WTC11 (cell line): ENCODE measurements around the gene RASEF. TPM values are rescaled to one million over a fixed set of nuclear protein-coding genes. Genes with fewer than 3 reads are reported as not detected.

ENCODE experiments used
- ATAC-seq: fragments of 200-7000 bp; cut with Tn5 transposase; 2 replicates; pipeline ENCODE4 v1.10.0; 2021; ENCODE audit warnings: mild to moderate bottlenecking, moderate library complexity
- CTCF ChIA-PET: fragments of 300-600 bp; sonication (Branson Sonifier 250); formaldehyde crosslinking; loops from one replicate; lab custom pipeline; 2021; ENCODE audit warnings: antibody characterized with exemption; lab: Charles Lee
- POLR2A ChIA-PET: fragments of 350-600 bp; sonication (Branson Sonifier 250); formaldehyde crosslinking; loops from one replicate; lab custom pipeline; 2021; ENCODE audit warnings: antibody characterized with exemption; lab: Charles Lee
- DNase-seq: peaks from one replicate; pipeline ENCODE4 v3.0.0; 2021; ENCODE audit warnings: low spot score
- H3K27ac Mint-ChIP-seq: 2 replicates; pipeline ENCODE4 v1.8.0; 2021; ENCODE audit warnings: mixed read lengths
- H3K27me3 Mint-ChIP-seq: 2 replicates; pipeline ENCODE4 v1.8.0; 2021; ENCODE audit warnings: low read depth, mild to moderate bottlenecking, moderate library complexity, mixed read lengths
- H3K36me3 Mint-ChIP-seq: 2 replicates; pipeline ENCODE4 v1.8.0; 2021; ENCODE audit warnings: mixed read lengths
- H3K4me1 Mint-ChIP-seq: 2 replicates; pipeline ENCODE4 v1.8.0; 2022; ENCODE audit warnings: mixed read lengths
- H3K4me3 Mint-ChIP-seq: 2 replicates; pipeline ENCODE4 v1.8.0; 2021; ENCODE audit warnings: mild to moderate bottlenecking, moderate library complexity, mixed read lengths
- H3K9me3 Mint-ChIP-seq: 2 replicates; pipeline ENCODE4 v1.8.0; 2021; ENCODE audit warnings: mixed read lengths
- CREM ChIP-seq: sonication (generic); formaldehyde crosslinking; IDR thresholded peaks from 2 replicates; pipeline ENCODE4 v1.8.1; 2022; ENCODE audit warnings: mild to moderate bottlenecking, missing genetic modification reagents, moderate library complexity
- IRF2 ChIP-seq: sonication (generic); formaldehyde crosslinking; IDR thresholded peaks from 2 replicates; pipeline ENCODE4 v1.8.0; 2022; ENCODE audit warnings: low read depth, missing genetic modification reagents, borderline replicate concordance
- NR1H2 ChIP-seq: sonication (generic); formaldehyde crosslinking; IDR thresholded peaks from 2 replicates; pipeline ENCODE4 v1.9.0; 2021; ENCODE audit warnings: mild to moderate bottlenecking, moderate library complexity, missing genetic modification reagents
- NR3C1 ChIP-seq: sonication (generic); formaldehyde crosslinking; conservative IDR thresholded peaks from 2 replicates; pipeline ENCODE4 v1.8.1; 2023; ENCODE audit warnings: low read depth, mild to moderate bottlenecking, missing genetic modification reagents
- SMAD4 ChIP-seq: sonication (generic); formaldehyde crosslinking; IDR thresholded peaks from 2 replicates; pipeline ENCODE4 v1.8.0; 2022; ENCODE audit warnings: mild to moderate bottlenecking, missing genetic modification reagents
- TEAD4 ChIP-seq: sonication (generic); formaldehyde crosslinking; IDR thresholded peaks from 2 replicates; pipeline ENCODE4 v1.8.0; 2022; ENCODE audit warnings: mild to moderate bottlenecking, missing genetic modification reagents
- total RNA-seq: library from RNA; stranded (reverse); gene quantifications from 3 replicates; pipeline ENCODE4 v1.2.3, GENCODE V29; 2021
- TF ChIP-seq, protein P1 (sequence below): sonication (generic); formaldehyde crosslinking; IDR thresholded peaks from 2 replicates; pipeline ENCODE4 v1.8.0; 2023; ENCODE audit warnings: missing genetic modification reagents
- TF ChIP-seq, protein P2 (sequence below): sonication (generic); formaldehyde crosslinking; IDR thresholded peaks from 2 replicates; pipeline ENCODE4 v1.8.0; 2023; ENCODE audit warnings: missing genetic modification reagents, mild to moderate bottlenecking, borderline replicate concordance
- TF ChIP-seq, protein P3 (sequence below): fragments of 200-600 bp; IDR thresholded peaks from 2 replicates; pipeline ENCODE4 v1.8.0; 2022; ENCODE audit warnings: antibody characterized with exemption
- TF ChIP-seq, protein P4 (sequence below): fragments of 250-450 bp; sonication (Bioruptor Pico); IDR thresholded peaks from 2 replicates; pipeline ENCODE4 v1.9.0; 2021; ENCODE audit warnings: mild to moderate bottlenecking
- TF ChIP-seq, protein P5 (sequence below): sonication (generic); formaldehyde crosslinking; IDR thresholded peaks from 2 replicates; pipeline ENCODE4 v1.8.0; 2022; ENCODE audit warnings: mild to moderate bottlenecking, missing genetic modification reagents

The RASEF gene
- total RNA-seq, 1 experiment from 2014 or later = 6.5 TPM

DNA sequence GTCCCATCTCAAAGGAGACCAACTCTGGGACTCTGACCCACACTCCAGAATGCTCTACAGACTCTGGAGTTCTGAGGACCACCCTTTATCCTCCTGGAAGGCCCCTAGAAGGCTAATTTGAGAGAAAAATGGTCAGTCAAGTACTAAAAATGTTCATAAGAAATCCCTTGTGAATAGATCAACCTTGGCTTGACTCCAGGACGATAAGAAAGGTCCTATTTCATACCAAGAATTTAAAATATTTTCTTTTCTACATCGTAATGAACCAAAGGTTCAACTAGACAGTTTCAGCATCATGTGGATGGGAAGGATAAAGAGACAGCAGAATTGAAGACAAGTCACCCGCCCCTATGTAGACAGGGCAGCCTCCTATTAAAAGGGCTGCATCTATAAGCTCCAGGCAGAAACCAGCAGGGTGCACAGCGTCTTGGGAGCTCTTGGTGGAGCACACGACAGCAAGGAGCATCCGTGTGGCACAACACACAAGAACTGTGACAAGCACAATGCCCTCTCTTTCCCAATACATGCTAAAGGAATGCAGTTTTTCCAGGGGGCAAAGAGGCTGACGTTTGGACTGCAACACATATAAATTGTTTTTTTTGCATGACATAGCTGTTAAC is 38.3 kb downstream of the RASEF start:
- Mint-ChIP-seq H3K4me1 (peaks cover 8% of the 10 kb centered on the region), H3K36me3 (peaks cover 2% of the 10 kb centered on the region), H3K4me3 (no peak overlapping the region), H3K27me3 (no peaks in the 10 kb centered on the region), H3K27ac (no peak overlapping the region), H3K9me3 (peaks cover 3% of the 10 kb centered on the region)
- CTCF ChIA-PET = no interaction called here
- POLR2A ChIA-PET = no interaction called here
- no peak for ATAC-seq
- TF ChIP-seq, protein P1, sequence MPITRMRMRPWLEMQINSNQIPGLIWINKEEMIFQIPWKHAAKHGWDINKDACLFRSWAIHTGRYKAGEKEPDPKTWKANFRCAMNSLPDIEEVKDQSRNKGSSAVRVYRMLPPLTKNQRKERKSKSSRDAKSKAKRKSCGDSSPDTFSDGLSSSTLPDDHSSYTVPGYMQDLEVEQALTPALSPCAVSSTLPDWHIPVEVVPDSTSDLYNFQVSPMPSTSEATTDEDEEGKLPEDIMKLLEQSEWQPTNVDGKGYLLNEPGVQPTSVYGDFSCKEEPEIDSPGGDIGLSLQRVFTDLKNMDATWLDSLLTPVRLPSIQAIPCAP (CRISPR knock-in tag) = no peak
- TF ChIP-seq, protein P2, sequence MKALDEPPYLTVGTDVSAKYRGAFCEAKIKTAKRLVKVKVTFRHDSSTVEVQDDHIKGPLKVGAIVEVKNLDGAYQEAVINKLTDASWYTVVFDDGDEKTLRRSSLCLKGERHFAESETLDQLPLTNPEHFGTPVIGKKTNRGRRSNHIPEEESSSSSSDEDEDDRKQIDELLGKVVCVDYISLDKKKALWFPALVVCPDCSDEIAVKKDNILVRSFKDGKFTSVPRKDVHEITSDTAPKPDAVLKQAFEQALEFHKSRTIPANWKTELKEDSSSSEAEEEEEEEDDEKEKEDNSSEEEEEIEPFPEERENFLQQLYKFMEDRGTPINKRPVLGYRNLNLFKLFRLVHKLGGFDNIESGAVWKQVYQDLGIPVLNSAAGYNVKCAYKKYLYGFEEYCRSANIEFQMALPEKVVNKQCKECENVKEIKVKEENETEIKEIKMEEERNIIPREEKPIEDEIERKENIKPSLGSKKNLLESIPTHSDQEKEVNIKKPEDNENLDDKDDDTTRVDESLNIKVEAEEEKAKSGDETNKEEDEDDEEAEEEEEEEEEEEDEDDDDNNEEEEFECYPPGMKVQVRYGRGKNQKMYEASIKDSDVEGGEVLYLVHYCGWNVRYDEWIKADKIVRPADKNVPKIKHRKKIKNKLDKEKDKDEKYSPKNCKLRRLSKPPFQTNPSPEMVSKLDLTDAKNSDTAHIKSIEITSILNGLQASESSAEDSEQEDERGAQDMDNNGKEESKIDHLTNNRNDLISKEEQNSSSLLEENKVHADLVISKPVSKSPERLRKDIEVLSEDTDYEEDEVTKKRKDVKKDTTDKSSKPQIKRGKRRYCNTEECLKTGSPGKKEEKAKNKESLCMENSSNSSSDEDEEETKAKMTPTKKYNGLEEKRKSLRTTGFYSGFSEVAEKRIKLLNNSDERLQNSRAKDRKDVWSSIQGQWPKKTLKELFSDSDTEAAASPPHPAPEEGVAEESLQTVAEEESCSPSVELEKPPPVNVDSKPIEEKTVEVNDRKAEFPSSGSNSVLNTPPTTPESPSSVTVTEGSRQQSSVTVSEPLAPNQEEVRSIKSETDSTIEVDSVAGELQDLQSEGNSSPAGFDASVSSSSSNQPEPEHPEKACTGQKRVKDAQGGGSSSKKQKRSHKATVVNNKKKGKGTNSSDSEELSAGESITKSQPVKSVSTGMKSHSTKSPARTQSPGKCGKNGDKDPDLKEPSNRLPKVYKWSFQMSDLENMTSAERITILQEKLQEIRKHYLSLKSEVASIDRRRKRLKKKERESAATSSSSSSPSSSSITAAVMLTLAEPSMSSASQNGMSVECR (CRISPR knock-in tag) = no peak
- no peak for TF ChIP-seq IRF2 (CRISPR knock-in tag)
- no peak for DNase-seq

DNA sequence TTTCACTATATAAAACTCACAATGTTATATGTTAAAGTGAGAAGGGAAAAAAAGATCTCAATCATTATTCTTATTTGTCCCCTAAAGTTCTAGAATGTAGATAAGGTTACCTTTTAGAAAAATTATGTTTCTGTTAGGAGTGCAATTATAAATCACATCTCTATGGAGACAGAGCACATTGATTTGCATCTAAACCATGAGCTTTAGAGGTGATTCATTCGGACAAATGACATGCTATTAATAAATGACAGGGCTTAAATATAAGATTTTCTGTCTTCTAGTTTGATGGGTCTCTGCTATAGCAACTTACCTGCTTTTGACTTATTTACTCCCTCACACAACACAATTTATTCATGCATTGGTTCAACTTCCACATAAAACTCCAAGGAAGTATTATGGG is 39.8 kb downstream of the RASEF start:
- peaks cover 17% of the 10 kb centered on the region for H3K9me3 Mint-ChIP-seq
- ATAC-seq (no peak), DNase-seq (no peak)
- TF ChIP-seq SMAD4 (CRISPR knock-in tag) = no peak
- TF ChIP-seq, protein P3, sequence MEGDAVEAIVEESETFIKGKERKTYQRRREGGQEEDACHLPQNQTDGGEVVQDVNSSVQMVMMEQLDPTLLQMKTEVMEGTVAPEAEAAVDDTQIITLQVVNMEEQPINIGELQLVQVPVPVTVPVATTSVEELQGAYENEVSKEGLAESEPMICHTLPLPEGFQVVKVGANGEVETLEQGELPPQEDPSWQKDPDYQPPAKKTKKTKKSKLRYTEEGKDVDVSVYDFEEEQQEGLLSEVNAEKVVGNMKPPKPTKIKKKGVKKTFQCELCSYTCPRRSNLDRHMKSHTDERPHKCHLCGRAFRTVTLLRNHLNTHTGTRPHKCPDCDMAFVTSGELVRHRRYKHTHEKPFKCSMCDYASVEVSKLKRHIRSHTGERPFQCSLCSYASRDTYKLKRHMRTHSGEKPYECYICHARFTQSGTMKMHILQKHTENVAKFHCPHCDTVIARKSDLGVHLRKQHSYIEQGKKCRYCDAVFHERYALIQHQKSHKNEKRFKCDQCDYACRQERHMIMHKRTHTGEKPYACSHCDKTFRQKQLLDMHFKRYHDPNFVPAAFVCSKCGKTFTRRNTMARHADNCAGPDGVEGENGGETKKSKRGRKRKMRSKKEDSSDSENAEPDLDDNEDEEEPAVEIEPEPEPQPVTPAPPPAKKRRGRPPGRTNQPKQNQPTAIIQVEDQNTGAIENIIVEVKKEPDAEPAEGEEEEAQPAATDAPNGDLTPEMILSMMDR = no peak
- TF ChIP-seq, protein P4, sequence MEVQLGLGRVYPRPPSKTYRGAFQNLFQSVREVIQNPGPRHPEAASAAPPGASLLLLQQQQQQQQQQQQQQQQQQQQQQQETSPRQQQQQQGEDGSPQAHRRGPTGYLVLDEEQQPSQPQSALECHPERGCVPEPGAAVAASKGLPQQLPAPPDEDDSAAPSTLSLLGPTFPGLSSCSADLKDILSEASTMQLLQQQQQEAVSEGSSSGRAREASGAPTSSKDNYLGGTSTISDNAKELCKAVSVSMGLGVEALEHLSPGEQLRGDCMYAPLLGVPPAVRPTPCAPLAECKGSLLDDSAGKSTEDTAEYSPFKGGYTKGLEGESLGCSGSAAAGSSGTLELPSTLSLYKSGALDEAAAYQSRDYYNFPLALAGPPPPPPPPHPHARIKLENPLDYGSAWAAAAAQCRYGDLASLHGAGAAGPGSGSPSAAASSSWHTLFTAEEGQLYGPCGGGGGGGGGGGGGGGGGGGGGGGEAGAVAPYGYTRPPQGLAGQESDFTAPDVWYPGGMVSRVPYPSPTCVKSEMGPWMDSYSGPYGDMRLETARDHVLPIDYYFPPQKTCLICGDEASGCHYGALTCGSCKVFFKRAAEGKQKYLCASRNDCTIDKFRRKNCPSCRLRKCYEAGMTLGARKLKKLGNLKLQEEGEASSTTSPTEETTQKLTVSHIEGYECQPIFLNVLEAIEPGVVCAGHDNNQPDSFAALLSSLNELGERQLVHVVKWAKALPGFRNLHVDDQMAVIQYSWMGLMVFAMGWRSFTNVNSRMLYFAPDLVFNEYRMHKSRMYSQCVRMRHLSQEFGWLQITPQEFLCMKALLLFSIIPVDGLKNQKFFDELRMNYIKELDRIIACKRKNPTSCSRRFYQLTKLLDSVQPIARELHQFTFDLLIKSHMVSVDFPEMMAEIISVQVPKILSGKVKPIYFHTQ (CRISPR knock-in tag) = no peak
- no peak for TF ChIP-seq IRF2 (CRISPR knock-in tag)
- TF ChIP-seq CREM (CRISPR knock-in tag) = no peak
- TF ChIP-seq TEAD4 (CRISPR knock-in tag) = no peak
- TF ChIP-seq NR1H2 (CRISPR knock-in tag) = no peak
- TF ChIP-seq NR3C1 (CRISPR knock-in tag) = no peak
- TF ChIP-seq, protein P5, sequence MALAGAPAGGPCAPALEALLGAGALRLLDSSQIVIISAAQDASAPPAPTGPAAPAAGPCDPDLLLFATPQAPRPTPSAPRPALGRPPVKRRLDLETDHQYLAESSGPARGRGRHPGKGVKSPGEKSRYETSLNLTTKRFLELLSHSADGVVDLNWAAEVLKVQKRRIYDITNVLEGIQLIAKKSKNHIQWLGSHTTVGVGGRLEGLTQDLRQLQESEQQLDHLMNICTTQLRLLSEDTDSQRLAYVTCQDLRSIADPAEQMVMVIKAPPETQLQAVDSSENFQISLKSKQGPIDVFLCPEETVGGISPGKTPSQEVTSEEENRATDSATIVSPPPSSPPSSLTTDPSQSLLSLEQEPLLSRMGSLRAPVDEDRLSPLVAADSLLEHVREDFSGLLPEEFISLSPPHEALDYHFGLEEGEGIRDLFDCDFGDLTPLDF (CRISPR knock-in tag) = no peak
- no peaks in the 10 kb centered on the region; the same call in 1 of the 2 replicates for H3K27me3 Mint-ChIP-seq
- POLR2A ChIA-PET = no interaction called here
- CTCF ChIA-PET = no interaction called here
- H3K4me1 Mint-ChIP-seq = peaks cover 8% of the 10 kb centered on the region
- no peak overlapping the region for H3K4me3 Mint-ChIP-seq
- peaks cover 14% of the 10 kb centered on the region for H3K36me3 Mint-ChIP-seq
- no peak overlapping the region for H3K27ac Mint-ChIP-seq
